ENCODE results near the gene TBL1XR1. TPM values are rescaled to one million over a fixed set of nuclear protein-coding genes. Genes with fewer than 3 reads are reported as not detected.

Gene TBL1XR1
- total RNA-seq, 1 experiment from 2014 or later: 100 TPM

DNA sequence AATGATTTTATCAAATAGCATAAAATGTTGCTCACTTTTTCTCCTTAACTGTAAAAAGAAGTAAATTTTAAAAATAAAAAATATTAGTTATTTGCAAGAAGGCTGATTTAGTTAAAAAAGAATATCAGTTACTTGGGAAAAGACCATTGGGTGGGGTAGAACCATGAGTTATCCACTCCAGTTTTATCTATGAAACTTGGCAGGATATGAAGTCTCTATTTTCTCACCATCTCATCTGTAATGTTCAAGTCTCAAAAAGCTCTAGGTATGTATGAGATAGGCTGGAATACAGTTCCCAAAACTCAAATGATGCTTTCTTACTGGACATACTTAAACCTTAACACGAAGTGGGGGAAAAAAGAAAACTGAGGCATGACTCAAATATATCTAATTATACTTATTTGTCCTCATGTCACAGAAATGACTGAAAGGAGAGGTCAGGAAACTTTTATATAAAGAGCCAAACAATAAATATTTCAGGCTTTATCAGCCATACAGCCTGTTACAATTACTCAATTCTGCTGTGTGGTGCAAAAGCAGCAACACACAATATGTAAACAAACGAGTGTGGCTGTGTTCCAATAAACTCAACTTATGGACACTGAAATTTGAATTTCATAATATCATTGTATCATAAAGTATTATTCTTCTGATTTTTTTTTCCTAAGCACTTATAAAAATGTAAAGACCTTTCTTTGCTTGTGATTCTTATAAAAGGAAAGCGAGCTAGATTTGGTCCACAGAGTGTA, 131.8 kb downstream of the TBL1XR1 start:
- no peak for DNase-seq (ENCODE audit: low read depth)

DNA sequence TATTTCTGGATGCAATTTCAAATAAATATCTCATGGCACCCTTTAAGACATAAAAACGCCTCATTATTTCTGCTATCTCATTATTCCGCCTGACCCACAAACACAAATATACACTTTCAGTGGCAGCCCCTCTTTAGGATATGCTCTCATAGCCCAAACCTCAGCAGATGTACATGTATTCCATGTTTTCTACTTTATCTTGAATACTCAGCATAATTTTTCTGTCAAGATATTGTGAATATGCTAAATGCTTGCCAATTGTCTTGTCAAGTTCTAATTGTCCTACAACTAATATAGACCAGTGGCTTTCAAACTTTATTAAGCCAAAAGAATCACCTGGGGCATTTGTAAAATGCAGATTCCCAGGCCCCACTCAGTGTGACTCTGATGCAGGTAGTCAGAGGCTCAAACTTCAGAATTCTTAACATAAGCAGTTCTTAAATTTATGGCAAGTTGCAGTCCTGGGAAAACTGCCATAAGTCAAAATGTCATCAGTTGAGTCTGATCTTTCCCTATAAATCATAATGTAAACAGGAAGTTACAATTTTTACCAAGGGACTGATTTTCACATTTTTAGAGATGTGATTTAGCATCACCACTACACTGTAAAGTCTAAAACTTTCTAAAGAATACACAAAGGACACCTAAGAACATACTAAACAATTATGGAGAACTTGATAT, 135.1 kb downstream of the TBL1XR1 start:
- DNase-seq (ENCODE audit: low read depth): no peak

DNA sequence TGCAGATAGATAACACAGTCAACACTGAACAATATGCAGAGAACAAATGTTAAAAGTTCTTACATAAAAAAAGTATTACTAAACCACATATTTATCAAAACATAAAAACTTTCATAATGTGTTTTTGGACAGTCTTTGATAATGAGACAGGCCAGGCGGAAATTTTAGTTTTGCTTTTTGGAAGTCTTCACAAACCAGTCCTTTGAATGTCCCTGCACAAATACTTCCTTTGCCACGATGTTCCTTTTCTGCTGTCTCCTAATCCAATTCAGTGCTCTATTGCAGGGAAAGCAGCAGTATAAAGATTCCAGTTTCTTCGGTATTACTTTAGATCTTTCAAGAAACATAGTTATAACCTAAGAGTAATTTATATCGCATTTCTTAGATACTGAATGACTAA, 135.9 kb downstream of the TBL1XR1 start:
- DNase-seq (ENCODE audit: low read depth): no peak

DNA sequence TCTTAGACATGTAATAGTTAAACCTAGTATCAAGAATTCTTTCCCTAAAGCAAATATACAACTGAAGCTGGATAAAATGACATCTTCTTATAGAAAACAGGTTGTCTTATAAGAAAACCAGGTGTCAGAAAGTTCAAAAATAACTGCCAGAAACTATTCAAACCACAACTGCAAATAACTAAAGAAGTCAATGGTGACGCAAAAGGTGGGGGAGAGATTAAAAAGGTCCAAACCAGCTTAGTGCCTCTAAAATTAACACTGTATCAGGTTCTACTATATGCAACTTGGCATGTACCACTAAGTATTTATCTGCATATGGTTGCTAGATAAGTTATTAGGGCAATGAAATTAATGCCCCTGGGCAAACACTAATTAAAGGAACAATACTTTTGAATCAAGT, 136.8 kb downstream of the TBL1XR1 start:
- no peak for DNase-seq (ENCODE audit: low read depth)

DNA sequence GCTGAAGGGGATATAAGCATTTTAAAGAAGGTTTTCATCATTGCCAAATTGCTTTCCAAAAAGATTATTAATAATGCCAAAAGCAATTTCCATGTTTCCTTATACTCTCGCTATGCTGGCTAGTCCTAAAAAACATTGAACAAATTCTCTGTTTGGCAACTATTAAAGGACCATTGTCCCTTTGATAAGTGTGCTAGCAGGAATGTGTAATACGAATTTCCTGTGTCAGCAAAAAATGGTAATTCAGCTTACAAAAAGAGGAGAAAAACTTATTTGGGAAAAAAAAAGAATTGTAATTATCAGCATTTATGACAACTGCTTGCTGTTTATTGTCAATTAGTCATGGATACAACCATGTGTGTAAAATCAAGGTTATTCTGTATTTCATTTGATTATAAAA, 138.6 kb downstream of the TBL1XR1 start:
- no peak for DNase-seq (ENCODE audit: low read depth)

DNA sequence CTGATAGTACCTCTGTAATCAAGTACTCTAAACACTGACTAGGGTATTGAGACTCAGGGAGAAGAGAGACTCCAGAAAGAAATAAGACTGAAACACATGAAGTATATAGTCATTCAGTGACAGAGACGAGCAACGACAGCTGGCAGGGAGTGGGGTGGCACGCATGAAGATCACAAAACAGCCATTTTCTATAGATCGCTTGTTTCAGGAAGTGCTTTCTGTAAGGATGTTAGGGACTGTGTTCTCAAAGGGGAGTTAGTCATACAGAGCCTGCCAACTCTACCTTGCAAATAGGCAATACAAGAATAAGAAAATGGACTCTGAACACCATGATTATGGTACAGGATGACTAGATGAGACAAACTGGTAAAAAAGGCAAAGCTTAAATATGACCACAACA, 139.5 kb downstream of the TBL1XR1 start:
- no peak for DNase-seq (ENCODE audit: low read depth)

DNA sequence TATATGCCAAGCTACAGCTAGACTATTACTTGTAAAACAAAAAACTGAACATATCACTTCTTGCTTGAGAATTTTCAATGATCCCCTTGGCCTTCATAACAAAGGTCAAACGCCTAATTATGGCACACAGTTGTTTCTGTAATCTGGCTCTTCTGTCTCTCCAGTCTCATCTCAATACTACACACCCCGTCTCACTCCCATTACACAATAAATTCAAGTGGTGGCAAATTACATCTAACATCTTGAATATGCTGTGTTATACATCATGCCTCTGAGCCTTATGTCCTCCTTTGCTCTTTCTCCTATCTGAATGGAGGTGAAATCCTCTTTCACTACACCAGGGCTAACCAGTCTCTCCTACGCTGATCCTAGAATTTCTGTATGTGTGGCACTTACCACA, 140.4 kb downstream of the TBL1XR1 start:
- DNase-seq (ENCODE audit: low read depth): no peak

DNA sequence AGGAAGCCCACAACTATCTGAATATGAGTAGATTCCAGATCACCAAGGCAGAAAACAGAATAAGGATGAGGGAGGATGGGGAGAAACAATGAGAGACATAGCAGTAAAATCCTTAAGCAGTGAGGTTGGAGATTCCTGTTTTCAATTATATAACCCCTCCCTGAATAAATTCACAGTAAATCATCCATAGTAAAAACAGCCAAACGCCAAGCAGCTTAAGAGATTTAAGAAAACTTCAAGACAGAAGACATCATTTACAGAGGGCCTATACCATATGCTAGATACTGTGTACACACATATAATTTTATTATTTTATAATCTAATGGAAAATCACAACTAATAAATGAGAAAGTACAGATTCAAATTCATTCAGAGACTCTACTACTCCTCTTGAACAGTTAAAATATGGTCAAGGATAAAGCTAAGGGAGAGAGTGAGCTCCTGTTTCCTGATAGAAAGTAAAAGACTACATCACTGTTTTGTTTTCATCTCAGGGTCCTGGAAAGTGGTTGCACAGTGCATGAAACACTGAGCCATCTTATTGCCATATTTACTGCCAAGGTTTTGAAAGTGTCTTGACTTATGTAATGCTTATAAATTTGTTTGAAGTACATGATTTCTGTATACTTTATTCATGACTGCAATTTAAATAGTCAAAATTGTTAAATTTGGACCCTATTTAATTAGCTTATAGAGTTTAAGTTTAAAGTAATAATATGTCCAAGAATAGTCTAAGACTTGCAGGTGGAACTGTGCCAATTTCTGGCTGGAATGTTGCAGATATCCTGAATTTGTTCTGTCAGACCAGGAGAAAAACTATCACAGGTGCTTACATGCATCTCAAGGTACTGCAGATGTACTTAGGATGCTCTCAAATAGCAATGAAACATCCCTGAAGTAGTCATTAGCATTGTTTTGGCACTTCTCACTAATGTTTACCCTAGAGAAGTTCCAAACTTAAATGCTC, 141.4 kb downstream of the TBL1XR1 start:
- DNase-seq (ENCODE audit: low read depth): no peak

DNA sequence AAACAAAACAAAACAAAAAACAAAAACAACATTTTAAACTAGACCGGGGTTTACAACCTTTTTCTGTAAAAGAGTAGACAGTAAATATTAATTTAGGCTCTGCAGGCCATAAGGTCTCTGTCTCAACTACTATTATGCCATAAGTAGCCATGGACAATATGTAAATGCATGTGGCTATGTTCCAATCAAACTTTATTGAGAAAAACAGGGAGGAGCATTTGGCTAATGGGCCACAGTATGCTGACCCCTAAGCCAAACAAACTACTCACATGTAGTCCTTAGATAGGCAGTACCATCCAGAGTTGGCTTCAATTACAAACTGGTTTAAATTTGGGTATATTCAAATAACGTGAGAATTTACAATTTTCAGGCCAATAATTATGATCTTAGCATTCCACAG, 144.2 kb downstream of the TBL1XR1 start:
- DNase-seq (ENCODE audit: low read depth): no peak

DNA sequence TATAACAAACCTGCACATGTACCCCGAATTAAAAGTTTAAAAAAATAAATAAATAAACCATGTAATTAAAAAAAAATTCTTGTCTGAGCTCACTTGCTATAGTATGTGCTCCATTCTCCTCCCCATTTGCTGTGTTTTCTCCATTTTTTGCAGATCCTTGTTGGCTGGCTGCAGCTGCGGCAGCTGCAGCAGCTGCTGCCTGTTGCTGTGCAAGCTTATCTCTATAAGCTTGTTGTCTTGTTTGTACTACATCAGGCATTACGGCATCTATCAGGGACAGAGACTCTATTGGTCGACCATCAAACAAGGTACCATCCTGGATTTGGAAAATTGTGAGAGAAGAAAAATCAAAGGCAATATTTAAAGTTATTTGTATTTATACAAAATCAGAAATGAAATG, 145.9 kb downstream of the TBL1XR1 start:
- no peak for DNase-seq (ENCODE audit: low read depth)

DNA sequence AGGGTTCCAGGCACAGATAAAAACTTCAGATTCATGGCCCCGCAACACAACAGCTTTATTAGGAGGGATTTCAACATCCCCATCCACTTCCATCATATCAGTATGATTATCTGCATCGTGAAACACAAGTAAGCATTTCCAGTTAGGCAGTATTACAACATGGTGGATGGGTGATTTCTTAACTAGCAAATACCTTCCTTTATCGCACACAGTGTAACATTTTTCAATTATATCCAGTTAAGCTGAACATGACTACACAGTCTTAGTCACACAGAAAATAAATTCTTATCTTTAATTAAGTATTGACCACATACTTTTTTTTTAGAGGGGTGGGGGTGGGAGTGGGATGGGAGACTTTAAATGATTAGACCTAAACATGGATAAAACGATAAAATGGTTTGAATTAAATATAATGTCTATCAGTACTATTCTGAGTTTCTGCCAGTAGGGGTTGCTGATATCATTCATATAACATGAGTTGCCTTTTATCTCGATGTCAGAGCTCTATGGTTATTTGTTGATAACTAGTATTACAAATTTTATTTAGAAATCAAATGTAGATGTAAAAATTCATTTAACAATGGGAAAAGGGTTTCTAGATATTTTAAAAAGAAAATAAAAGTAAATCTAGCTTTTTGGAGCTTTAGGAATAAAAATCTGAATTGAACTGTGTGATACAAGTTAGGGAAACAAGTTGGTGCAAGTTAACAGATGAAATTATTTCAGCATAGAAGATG, 146.6 kb downstream of the TBL1XR1 start:
- peak; percentile 21 for DNase-seq (ENCODE audit: low read depth)

DNA sequence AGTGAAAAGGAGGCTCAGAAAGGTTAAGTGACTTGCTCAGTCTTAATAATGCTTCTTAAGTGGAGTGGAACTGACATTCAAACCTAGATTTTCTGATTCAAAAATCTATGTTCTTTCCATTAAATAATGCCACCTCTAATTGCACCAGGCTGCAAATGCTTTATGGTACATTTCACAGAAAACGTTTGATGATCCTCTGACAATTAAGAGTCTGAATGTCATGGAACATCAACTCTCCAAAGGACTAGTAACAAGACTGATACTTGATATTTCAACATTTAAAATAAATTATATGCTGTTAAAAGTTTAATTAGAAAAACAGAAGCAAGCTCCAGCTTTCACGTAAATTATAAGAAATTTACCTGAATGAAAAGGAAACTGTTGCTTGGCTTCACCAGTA, 151.5 kb downstream of the TBL1XR1 start:
- no peak for DNase-seq (ENCODE audit: low read depth)

DNA sequence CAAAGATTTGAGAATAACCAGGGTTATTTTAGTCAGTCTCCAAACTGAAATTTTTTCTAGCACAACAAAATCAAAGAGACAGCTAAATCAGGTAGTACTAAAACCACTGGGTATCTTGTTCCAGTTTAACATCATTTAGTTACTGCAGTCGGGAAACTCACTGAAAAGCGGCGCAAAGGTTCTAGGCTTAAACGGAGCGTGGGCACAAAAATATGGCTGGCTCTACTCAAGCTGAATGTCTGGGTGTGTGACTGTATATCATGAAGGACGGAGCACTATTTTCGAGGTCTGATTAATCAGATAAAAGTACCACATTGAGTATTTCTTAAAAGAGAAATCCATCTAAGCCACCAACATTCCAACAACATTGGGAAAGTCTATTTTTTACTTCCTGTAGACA, 152.1 kb downstream of the TBL1XR1 start:
- DNase-seq (ENCODE audit: low read depth): no peak

DNA sequence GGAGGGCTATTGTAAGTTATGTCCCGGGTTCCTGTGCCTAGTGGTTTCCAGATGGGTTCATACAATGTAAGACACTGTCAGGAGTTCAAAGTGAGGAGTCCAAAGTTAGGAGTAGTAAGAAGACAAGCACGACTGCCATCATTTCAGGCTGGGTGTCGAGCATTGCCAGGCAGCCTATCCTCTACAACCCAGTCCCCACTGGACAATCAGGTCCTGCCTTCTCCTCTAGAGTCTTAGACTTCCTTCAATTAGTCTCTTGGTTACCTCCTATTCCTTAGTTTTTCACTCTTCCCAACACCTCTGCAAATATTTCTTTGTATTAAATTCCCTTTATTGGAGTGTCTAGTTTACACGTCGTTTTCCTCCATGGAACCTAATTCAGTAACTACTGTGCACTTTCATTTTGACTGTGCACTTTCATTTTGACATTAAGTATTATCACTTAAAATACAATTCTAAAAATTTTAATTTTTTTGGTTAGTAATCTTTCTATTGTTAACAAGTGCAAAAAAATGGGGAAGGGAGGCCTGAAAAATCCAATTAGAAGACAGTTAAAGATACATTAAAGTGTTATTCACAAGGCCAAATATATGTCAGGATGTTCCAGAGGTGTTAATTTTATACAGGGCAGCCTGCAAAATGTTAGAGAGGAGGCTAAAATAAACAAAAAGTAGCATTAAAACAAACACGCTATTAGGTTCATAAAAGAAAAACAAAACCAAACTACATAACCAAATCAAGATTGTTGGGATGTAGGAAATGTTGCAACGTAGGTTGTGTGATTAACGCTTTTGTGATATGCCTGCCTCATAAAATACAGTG, 155.3 kb downstream of the TBL1XR1 start:
- DNase-seq (ENCODE audit: low read depth): no peak

DNA sequence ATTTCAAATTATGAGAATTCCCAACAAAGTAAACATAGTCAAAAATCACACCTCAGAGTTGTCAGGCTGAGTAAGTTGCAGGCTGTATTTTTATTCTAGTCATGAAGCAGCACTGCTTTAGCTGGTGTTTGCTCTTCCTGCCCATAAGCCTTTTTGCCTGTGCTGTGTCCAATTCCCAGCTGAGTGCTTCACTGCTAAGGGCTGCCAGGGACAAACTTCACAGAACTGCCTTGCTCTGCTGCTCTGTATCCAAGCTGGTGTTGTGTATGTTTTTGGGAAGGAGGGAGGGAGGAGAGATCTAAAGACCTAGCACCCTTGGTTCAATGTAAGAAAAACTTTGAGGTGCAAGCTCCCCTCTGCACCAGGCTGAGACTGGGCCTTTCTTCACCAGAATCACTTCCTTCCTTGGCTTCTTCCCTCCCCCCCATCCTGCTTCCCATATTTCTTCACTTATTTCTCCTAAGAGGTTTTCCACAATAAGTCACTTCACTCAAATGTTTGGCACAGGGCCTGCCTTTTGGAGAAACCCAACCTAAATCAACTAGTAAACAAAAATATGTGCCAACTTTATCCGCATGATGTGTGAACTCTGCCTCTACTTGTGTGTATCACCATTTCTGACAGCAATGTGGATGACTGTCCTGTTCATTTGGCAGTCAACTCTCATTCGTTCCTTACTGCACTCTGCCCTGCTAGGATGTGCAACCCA, 156.1 kb downstream of the TBL1XR1 start:
- no peak for DNase-seq (ENCODE audit: low read depth)

DNA sequence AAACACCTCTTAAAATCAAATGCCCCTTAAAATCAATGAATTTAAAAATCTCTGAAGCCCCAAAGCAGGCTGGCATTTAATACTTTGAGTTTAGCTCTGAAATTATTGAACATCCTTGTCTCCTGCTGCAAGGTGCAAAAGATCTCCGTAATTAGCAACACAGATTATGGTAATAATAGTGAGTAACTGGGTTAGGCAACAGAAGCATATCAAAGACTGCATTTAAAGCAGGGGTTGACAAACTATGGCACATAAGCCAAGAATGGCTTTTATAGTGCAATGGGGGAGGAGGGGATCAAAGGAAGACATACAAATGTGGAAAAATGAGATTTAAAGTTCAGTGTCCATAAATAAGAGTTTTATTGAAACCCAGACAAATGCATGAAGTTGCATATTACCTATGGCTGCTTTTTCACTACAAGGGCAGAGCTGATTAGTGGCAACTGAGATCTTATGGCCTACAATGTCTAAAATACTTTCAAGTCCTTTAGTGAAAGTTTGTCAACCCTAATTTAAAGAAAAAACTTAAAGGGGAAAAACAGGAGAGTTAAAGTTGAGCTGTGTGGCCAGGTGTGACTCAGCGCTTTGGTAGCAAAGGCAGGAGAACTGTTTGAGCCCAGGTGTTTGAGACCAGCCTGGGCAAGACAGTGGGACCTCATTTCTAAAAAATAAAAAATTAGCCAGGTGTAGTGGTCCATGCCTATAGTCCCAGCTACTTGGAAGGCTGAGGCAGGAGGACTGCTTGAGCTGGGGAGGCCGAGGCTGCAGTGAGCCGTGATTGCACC, 157.6 kb downstream of the TBL1XR1 start:
- DNase-seq (ENCODE audit: low read depth): no peak

DNA sequence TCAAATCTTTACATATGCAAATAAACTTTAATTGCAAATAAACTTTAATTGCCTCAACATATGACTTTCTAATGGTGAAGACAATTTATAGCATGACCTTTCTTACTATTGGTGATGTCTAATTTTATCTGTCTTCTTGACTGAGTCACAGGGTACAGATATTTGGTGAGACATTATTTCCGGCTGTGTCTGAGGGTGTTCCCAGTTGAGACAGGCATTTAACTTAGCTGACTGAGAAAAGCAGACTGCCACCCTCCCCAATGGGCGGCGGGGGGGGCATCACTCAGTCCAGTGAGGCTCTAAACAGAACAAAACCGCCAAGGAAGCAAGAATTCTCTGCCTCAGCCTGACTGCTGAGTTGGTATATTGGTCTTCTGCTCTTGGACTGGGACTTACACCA, 160.0 kb downstream of the TBL1XR1 start:
- DNase-seq (ENCODE audit: low read depth): peak; percentile 7

DNA sequence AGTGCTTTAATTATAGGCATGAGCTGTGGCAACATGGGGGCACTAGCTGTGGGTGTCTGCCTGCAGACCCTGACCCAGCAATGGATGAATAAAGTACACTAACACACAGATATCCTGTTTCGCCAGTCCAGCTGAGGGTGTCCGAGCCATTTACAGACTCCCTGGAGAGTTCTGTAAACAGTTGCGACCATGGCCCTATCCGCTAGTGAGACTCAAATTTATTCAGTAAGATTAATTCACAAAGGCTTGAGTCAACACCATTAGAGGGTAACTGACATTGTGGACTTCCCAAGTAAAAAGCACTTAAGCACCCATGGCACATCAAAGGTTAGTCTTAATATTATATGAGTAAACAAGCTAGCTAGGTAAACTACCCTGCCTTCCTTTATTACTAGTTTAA, 161.6 kb downstream of the TBL1XR1 start:
- DNase-seq (ENCODE audit: low read depth): no peak

DNA sequence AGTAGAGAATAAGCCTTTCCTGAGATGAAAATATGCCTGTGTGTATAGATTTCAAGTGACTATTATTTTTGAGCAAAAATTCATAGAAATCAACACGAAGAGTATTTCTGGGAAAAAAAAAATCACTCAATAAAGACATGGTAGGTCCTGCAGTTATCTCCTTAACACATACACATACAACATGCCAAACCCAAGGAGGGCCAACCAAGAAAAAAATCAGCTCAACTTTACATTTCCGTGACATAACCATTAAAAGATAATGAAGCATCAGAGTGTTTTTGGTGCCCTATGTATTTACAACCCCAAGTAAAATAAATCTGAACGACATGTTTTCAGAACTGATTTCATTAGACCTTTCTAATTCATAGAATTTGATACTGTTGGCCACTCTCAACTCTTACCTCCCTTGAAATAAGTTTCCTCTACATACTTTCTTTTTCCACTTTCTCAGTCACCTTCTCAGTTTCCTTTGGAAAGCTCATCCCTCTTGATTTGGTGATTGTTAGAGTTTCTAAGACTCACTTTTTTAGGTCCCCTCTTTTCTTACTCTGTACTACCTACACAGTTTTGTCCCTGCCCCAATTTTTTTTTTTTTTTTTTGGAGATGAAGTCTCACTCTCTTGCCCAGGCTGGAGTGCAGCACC, 162.3 kb downstream of the TBL1XR1 start:
- no peak for DNase-seq (ENCODE audit: low read depth)

All from Daoy (cell line).